Esophagus muscularis mucosa (tissue), 4 donors: ENCODE results near the gene PLD2.

ENCODE experiments used
- CTCF ChIP-seq, 3 experiments: fragments of 200-600 bp in 2 of 3; fragments of 450-650 bp in 1 of 3; sonication (generic) in 2 of 3; IDR thresholded peaks; one replicate each; pipeline ENCODE4 v1.5.1; 2017 to 2019; ENCODE audit warnings: antibody characterized with exemption in 3 of 3, mild to moderate bottlenecking in 2 of 3, moderate library complexity in 1 of 3
- EP300 ChIP-seq: sonication (generic); formaldehyde crosslinking; IDR thresholded peaks from one replicate; pipeline ENCODE4 v1.6.1; 2017; ENCODE audit warnings: antibody characterized with exemption
- POLR2A ChIP-seq: fragments of 450-650 bp; IDR thresholded peaks from one replicate; pipeline ENCODE4 v1.6.1; 2017; ENCODE audit warnings: antibody characterized with exemption, moderate library complexity, mild to moderate bottlenecking, low read depth

- TF ChIP-seq POLR2A (no peak), CTCF (IDR thresholded peaks at IDR 0.05) (no peak), EP300 (no peak)
Observed at GRCh38 chr17:4845118-4845517, 38.2 kb downstream of the PLD2 start.
